ENCODE data around the gene PMAIP1. TPM values are rescaled to one million over a fixed set of nuclear protein-coding genes. Genes with fewer than 3 reads are reported as not detected.
A peak's percentile ranks its signal among the peaks of the same experiment; 100 is the strongest.

Gene PMAIP1
- total RNA-seq, 2 experiments from 2014 or later = 22.9 to 23.3 TPM

GRCh38 chr18:59898609-59899297, 1.0 kb upstream of the PMAIP1 start:
- peaks cover 28% of the 10 kb centered on the region for H3K36me3 ChIP-seq (ENCODE audit: insufficient read depth, low read length)
- CTCF ChIA-PET (ENCODE audit: unreplicated experiment) = interaction anchor here (1.0 kb wide), 1 partner anchor 8 kb away, joined by 3 read pairs; no protein-coding TSS in a partner anchor
- peaks cover 28% of the 10 kb centered on the region for H4K20me1 ChIP-seq (ENCODE audit: insufficient read depth, low read length)
- no TSS peak for BruUV-seq (replicated peaks)
- H3K4me2 ChIP-seq (ENCODE audit: low read length) = peak overlapping the region; percentile 86
- H2AFZ ChIP-seq (ENCODE audit: low read length) = peak overlapping the region; percentile 76; the same call in 1 of the 2 replicates
- H3K9me3 ChIP-seq (ENCODE audit: low read length) = no peaks in the 10 kb centered on the region
- peaks cover 35% of the 10 kb centered on the region for H3K79me2 ChIP-seq (ENCODE audit: insufficient read depth, low read depth, low read length)
- peaks cover 23% of the 10 kb centered on the region for H3K4me1 ChIP-seq (ENCODE audit: insufficient read depth, low read length, poor library complexity, severe bottlenecking)
- no peaks in the 10 kb centered on the region for H3K9me2 ChIP-seq (ENCODE audit: insufficient read depth, low read length)
- no peak for TF ChIP-seq EZH2phosphoT487 (IDR thresholded peaks at IDR 0.05; ENCODE audit: borderline replicate concordance, low read depth, low read length)
- TF ChIP-seq, protein P1, sequence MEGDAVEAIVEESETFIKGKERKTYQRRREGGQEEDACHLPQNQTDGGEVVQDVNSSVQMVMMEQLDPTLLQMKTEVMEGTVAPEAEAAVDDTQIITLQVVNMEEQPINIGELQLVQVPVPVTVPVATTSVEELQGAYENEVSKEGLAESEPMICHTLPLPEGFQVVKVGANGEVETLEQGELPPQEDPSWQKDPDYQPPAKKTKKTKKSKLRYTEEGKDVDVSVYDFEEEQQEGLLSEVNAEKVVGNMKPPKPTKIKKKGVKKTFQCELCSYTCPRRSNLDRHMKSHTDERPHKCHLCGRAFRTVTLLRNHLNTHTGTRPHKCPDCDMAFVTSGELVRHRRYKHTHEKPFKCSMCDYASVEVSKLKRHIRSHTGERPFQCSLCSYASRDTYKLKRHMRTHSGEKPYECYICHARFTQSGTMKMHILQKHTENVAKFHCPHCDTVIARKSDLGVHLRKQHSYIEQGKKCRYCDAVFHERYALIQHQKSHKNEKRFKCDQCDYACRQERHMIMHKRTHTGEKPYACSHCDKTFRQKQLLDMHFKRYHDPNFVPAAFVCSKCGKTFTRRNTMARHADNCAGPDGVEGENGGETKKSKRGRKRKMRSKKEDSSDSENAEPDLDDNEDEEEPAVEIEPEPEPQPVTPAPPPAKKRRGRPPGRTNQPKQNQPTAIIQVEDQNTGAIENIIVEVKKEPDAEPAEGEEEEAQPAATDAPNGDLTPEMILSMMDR (conservative IDR thresholded peaks at IDR 0.05; ENCODE audit: low read length) = no peak
- POLR2A ChIA-PET = interaction anchor here (1.1 to 3.5 kb wide), 4 partner anchors 7 to 55 kb away, joined by 3 to 22 read pairs (median 8); no protein-coding TSS in a partner anchor
- DNase-seq (ENCODE audit: low spot score) = no peak
- intact Hi-C loops (cut with micrococcal nuclease; ENCODE audit: unreplicated experiment) = loop anchor here (1.0 kb wide), 1 partner anchor 37 kb away; no protein-coding TSS in a partner anchor
- peak overlapping the region; percentile 87 for H3K4me3 ChIP-seq (ENCODE audit: low read depth, low read length, poor library complexity, severe bottlenecking)
- peak overlapping the region; percentile 81 for H3K27ac ChIP-seq (ENCODE audit: low read depth, low read length, poor library complexity, severe bottlenecking)

GRCh38 chr18:59900222-59901128, 679 bp downstream of the PMAIP1 start:
- peaks cover 42% of the 10 kb centered on the region for H3K79me2 ChIP-seq (ENCODE audit: insufficient read depth, low read depth, low read length)
- intact Hi-C loops (cut with micrococcal nuclease; ENCODE audit: unreplicated experiment) = loop anchor here (2.0 to 5.0 kb wide), 2 partner anchors 57 to 64 kb away; no protein-coding TSS in a partner anchor
- H3K9me2 ChIP-seq (ENCODE audit: insufficient read depth, low read length) = no peaks in the 10 kb centered on the region
- peak; percentile 86 for DNase-seq (ENCODE audit: low spot score)
- TSS peak; percentile 90 for BruUV-seq (replicated peaks)
- H2AFZ ChIP-seq (ENCODE audit: low read length) = no peak overlapping the region
- peak overlapping the region; percentile 87 for H3K4me3 ChIP-seq (ENCODE audit: low read depth, low read length, poor library complexity, severe bottlenecking)
- no peak for TF ChIP-seq EZH2phosphoT487 (IDR thresholded peaks at IDR 0.05; ENCODE audit: borderline replicate concordance, low read depth, low read length)
- TF ChIP-seq, protein P1 (conservative IDR thresholded peaks at IDR 0.05; ENCODE audit: low read length) = no peak
- peak overlapping the region; percentile 81 for H3K27ac ChIP-seq (ENCODE audit: low read depth, low read length, poor library complexity, severe bottlenecking)
- H3K4me1 ChIP-seq (ENCODE audit: insufficient read depth, low read length, poor library complexity, severe bottlenecking) = peaks cover 40% of the 10 kb centered on the region
- ChIA-PET CTCF (ENCODE audit: unreplicated experiment) (no interaction called here), POLR2A (interaction anchor here (0.6 to 3.5 kb wide), 12 partner anchors 9 to 1229 kb away, joined by 3 to 22 read pairs (median 4); partner anchors contain the start of gene MALT1)
- H3K9me3 ChIP-seq (ENCODE audit: low read length) = no peaks in the 10 kb centered on the region
- H3K36me3 ChIP-seq (ENCODE audit: insufficient read depth, low read length) = peaks cover 36% of the 10 kb centered on the region
- peaks cover 32% of the 10 kb centered on the region for H4K20me1 ChIP-seq (ENCODE audit: insufficient read depth, low read length)
- H3K4me2 ChIP-seq (ENCODE audit: low read length) = peak overlapping the region; percentile 91
